ENCODE measurements around the gene TNMD.

The TNMD gene

GRCh38 chrX:100643956-100644860 is 59.5 kb downstream of the TNMD start, which contains the start of gene SRPX2:
SRPX2 (plus strand) TSS chrX:100644199; CDS start chrX:100646323, 2,124 bp downstream.
- no peak for DNase-seq (ENCODE audit: low read depth)

- DNase-seq (ENCODE audit: low read depth), result no peak
Observed at GRCh38 chrX:100645106-100645505, 60.4 kb downstream of the TNMD start.

GRCh38 chrX:100647095-100647494 is 62.4 kb downstream of the TNMD start:
- DNase-seq (ENCODE audit: low read depth), result no peak

- no peak for DNase-seq (ENCODE audit: low read depth)
Observed at GRCh38 chrX:100647739-100648138, 63.0 kb downstream of the TNMD start.

GRCh38 chrX:100648458-100649417 is 64.0 kb downstream of the TNMD start:
- no peak for DNase-seq (ENCODE audit: low read depth)
